WTC11 (cell line): ENCODE results near the gene CALCA.

Experiments
- ATF6 ChIP-seq: sonication (generic); formaldehyde crosslinking; IDR thresholded peaks from 2 replicates; pipeline ENCODE4 v1.8.1; 2023; ENCODE audit warnings: mild to moderate bottlenecking, missing genetic modification reagents
- CREB1 ChIP-seq: sonication (generic); formaldehyde crosslinking; IDR thresholded peaks from 2 replicates; pipeline ENCODE4 v1.8.0; 2023; ENCODE audit warnings: mild to moderate bottlenecking, missing genetic modification reagents
- CTCF ChIP-seq: fragments of 200-600 bp; IDR thresholded peaks from 2 replicates; pipeline ENCODE4 v1.8.0; 2022; ENCODE audit warnings: antibody characterized with exemption
- E2F4 ChIP-seq: sonication (generic); formaldehyde crosslinking; IDR thresholded peaks from 2 replicates; pipeline ENCODE4 v1.8.1; 2022; ENCODE audit warnings: low read depth, mild to moderate bottlenecking, moderate library complexity, missing genetic modification reagents, borderline replicate concordance
- FOXJ3 ChIP-seq: sonication (generic); formaldehyde crosslinking; IDR thresholded peaks from 2 replicates; pipeline ENCODE4 v1.9.0; 2021; ENCODE audit warnings: missing genetic modification reagents, mild to moderate bottlenecking, borderline replicate concordance
- MAX ChIP-seq: sonication (generic); formaldehyde crosslinking; IDR thresholded peaks from 2 replicates; pipeline ENCODE4 v1.8.0; 2022; ENCODE audit warnings: mild to moderate bottlenecking, missing genetic modification reagents

- TF ChIP-seq FOXJ3 (CRISPR knock-in tag) (no peak), MAX (CRISPR knock-in tag) (no peak), CTCF (no peak), ATF6 (CRISPR knock-in tag) (no peak), E2F4 (CRISPR knock-in tag) (no peak), CREB1 (CRISPR knock-in tag) (no peak)
Measured at GRCh38 chr11:14954581-14954980, 17.6 kb downstream of the CALCA start.
